ENCODE data around the gene BCL11A. TPM values are rescaled to one million over a fixed set of nuclear protein-coding genes. Genes with fewer than 3 reads are reported as not detected.

The BCL11A gene
- polyA plus RNA-seq, 1 donor = 28.2 TPM

- Histone ChIP-seq H3K27ac (ENCODE audit: low read length) (peak overlapping the region; percentile 31), H3K27me3 (ENCODE audit: control insufficient read depth, insufficient read depth, low read length) (no peaks in the 10 kb centered on the region), H3K4me1 (ENCODE audit: control insufficient read depth, insufficient read depth, low read length) (peaks cover 63% of the 10 kb centered on the region), H3K36me3 (ENCODE audit: control insufficient read depth, insufficient read depth, low read length) (no peaks in the 10 kb centered on the region), H3K9me3 (ENCODE audit: control insufficient read depth, low read depth, low read length) (no peaks in the 10 kb centered on the region), H3K4me3 (ENCODE audit: low read length) (no peak overlapping the region)
- no peak for DNase-seq
- WGBS (ENCODE audit: insufficient coverage, low lambda C conversion rate) = no CpG with 5 or more reads among the region's 4 CpGs
Measured at GRCh38 chr2:60512062-60512622, 41.3 kb downstream of the BCL11A start.

GRCh38 chr2:60510713-60511112, 42.7 kb downstream of the BCL11A start:
- Histone ChIP-seq H3K4me3 (ENCODE audit: low read length) (no peak overlapping the region), H3K36me3 (ENCODE audit: control insufficient read depth, insufficient read depth, low read length) (no peaks in the 10 kb centered on the region), H3K9me3 (ENCODE audit: control insufficient read depth, low read depth, low read length) (no peaks in the 10 kb centered on the region), H3K4me1 (ENCODE audit: control insufficient read depth, insufficient read depth, low read length) (peaks cover 51% of the 10 kb centered on the region), H3K27me3 (ENCODE audit: control insufficient read depth, insufficient read depth, low read length) (no peaks in the 10 kb centered on the region), H3K27ac (ENCODE audit: low read length) (no peak overlapping the region)
- DNase-seq = no peak
- WGBS (ENCODE audit: insufficient coverage, low lambda C conversion rate) = no CpG with 5 or more reads among the region's 2 CpGs

- WGBS (ENCODE audit: insufficient coverage, low lambda C conversion rate) = 95% methylated on average over 3 of the region's 8 CpGs
- H3K4me1 ChIP-seq (ENCODE audit: control insufficient read depth, insufficient read depth, low read length) = peaks cover 38% of the 10 kb centered on the region
- H3K27ac ChIP-seq (ENCODE audit: low read length) = no peak overlapping the region
- no peaks in the 10 kb centered on the region for H3K36me3 ChIP-seq (ENCODE audit: control insufficient read depth, insufficient read depth, low read length)
- H3K9me3 ChIP-seq (ENCODE audit: control insufficient read depth, low read depth, low read length) = no peaks in the 10 kb centered on the region
- no peaks in the 10 kb centered on the region for H3K27me3 ChIP-seq (ENCODE audit: control insufficient read depth, insufficient read depth, low read length)
- H3K4me3 ChIP-seq (ENCODE audit: low read length) = no peak overlapping the region
- no peak for DNase-seq
Measured at GRCh38 chr2:60509066-60509465, 44.4 kb downstream of the BCL11A start.

DNA sequence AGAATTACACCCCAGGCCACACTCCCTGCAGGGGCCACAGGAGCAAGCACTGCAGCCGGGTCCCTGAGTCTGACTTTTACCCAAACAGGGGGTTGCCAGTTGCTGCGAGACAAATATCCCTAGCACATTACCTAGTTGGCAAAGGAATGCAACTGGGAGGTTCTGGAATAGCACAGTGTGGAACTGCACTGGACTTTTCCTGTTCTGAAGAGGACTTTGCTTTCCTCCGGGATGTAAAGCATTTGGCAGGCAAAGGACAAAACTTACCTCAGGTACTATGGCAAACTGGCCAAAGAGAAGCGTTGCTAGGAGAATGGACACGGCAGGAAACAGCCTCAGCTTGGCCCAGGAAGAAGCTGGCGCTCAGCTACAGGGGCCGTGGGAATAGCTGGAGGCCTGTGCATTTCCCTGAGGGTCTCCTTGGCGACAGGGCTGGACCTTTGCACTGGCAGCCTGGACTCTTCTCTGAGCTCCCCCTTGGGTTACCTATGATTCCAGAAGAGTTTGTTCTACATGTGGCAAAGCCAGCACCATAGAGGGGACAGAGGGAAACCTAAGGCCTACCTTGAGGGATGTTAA, 45.0 kb downstream of the BCL11A start:
- peak overlapping the region; percentile 24 for H3K27ac ChIP-seq (ENCODE audit: low read length)
- no peaks in the 10 kb centered on the region for H3K9me3 ChIP-seq (ENCODE audit: control insufficient read depth, low read depth, low read length)
- no peaks in the 10 kb centered on the region for H3K36me3 ChIP-seq (ENCODE audit: control insufficient read depth, insufficient read depth, low read length)
- no peaks in the 10 kb centered on the region for H3K27me3 ChIP-seq (ENCODE audit: control insufficient read depth, insufficient read depth, low read length)
- peak in 1 of 2 donors; percentile 69 for DNase-seq
- no CpG with 5 or more reads among the region's 8 CpGs for WGBS (ENCODE audit: insufficient coverage, low lambda C conversion rate)
- peaks cover 32% of the 10 kb centered on the region for H3K4me1 ChIP-seq (ENCODE audit: control insufficient read depth, insufficient read depth, low read length)
- H3K4me3 ChIP-seq (ENCODE audit: low read length) = no peak overlapping the region

GRCh38 chr2:60507211-60507965, 46.1 kb downstream of the BCL11A start:
- Histone ChIP-seq H3K27ac (ENCODE audit: low read length) (no peak overlapping the region), H3K4me1 (ENCODE audit: control insufficient read depth, insufficient read depth, low read length) (peaks cover 23% of the 10 kb centered on the region)

DNA sequence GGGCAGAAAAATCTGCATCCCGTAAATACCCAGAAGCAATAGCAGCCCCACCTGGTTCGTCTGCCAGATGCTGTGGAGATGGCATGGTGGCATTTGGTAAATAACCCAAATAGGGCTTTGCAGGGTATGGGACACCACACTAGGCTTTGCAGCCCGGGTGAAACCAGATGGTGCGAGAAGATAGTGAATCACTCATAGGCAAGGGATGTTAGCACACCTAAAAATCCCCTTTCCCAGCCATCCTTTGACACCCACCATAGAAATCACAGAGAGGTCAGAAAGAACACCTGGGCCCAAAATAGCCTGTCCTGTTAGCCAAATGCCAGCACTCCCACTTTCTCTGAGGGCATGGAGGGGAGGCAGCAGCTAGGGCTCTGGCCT, 47.6 kb downstream of the BCL11A start:
- Histone ChIP-seq H3K9me3 (ENCODE audit: control insufficient read depth, low read depth, low read length) (no peaks in the 10 kb centered on the region), H3K36me3 (ENCODE audit: control insufficient read depth, insufficient read depth, low read length) (peaks cover under 1% of the 10 kb centered on the region), H3K27me3 (ENCODE audit: control insufficient read depth, insufficient read depth, low read length) (no peaks in the 10 kb centered on the region), H3K4me3 (ENCODE audit: low read length) (no peak overlapping the region), H3K4me1 (ENCODE audit: control insufficient read depth, insufficient read depth, low read length) (peaks cover 15% of the 10 kb centered on the region), H3K27ac (ENCODE audit: low read length) (no peak overlapping the region)
- WGBS (ENCODE audit: insufficient coverage, low lambda C conversion rate) = no CpG with 5 or more reads among the region's 4 CpGs
- no peak for DNase-seq

More at GRCh38 chr2:60507211-60507965, 46.1 kb downstream of the BCL11A start:
- H3K4me3 ChIP-seq (ENCODE audit: low read length) = no peak overlapping the region
- H3K9me3 ChIP-seq (ENCODE audit: control insufficient read depth, low read depth, low read length) = no peaks in the 10 kb centered on the region
- H3K27me3 ChIP-seq (ENCODE audit: control insufficient read depth, insufficient read depth, low read length) = no peaks in the 10 kb centered on the region
- no peak for DNase-seq
- WGBS (ENCODE audit: insufficient coverage, low lambda C conversion rate) = 72% methylated on average over 2 of the region's 9 CpGs
- no peaks in the 10 kb centered on the region for H3K36me3 ChIP-seq (ENCODE audit: control insufficient read depth, insufficient read depth, low read length)

- DNase-seq = no peak
- no peaks in the 10 kb centered on the region for H3K9me3 ChIP-seq (ENCODE audit: control insufficient read depth, low read depth, low read length)
- 80% methylated on average over 1 of the region's 10 CpGs for WGBS (ENCODE audit: insufficient coverage, low lambda C conversion rate)
- H3K36me3 ChIP-seq (ENCODE audit: control insufficient read depth, insufficient read depth, low read length) = peaks cover 5% of the 10 kb centered on the region
- H3K4me1 ChIP-seq (ENCODE audit: control insufficient read depth, insufficient read depth, low read length) = peaks cover 15% of the 10 kb centered on the region
- H3K4me3 ChIP-seq (ENCODE audit: low read length) = no peak overlapping the region
- H3K27ac ChIP-seq (ENCODE audit: low read length) = no peak overlapping the region
- no peaks in the 10 kb centered on the region for H3K27me3 ChIP-seq (ENCODE audit: control insufficient read depth, insufficient read depth, low read length)
Measured at GRCh38 chr2:60505240-60505879, 48.1 kb downstream of the BCL11A start.

DNA sequence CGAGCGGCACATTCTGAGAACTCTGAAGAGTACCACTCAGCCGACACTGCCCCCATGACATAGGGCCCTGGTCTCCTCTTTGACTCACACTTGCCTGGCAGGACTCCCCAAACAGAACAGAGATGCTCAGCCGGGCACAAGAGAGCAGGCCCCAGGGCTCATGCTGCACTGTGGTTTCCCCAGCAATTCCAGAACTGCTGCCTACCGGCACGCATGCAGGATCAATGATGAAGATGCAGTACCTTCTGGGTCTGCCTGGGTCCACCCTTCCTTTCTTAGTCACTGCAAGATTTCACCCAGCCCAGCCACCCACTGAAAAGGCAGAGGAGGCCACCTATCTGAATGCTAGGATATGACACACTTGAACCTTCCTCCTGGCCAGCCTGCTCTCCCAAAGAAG, 49.4 kb downstream of the BCL11A start:
- no peaks in the 10 kb centered on the region for H3K27me3 ChIP-seq (ENCODE audit: control insufficient read depth, insufficient read depth, low read length)
- no peaks in the 10 kb centered on the region for H3K9me3 ChIP-seq (ENCODE audit: control insufficient read depth, low read depth, low read length)
- no peak for DNase-seq
- peaks cover 13% of the 10 kb centered on the region for H3K4me1 ChIP-seq (ENCODE audit: control insufficient read depth, insufficient read depth, low read length)
- no peak overlapping the region for H3K4me3 ChIP-seq (ENCODE audit: low read length)
- WGBS (ENCODE audit: insufficient coverage, low lambda C conversion rate) = no CpG with 5 or more reads among the region's 6 CpGs
- H3K36me3 ChIP-seq (ENCODE audit: control insufficient read depth, insufficient read depth, low read length) = peaks cover 11% of the 10 kb centered on the region
- no peak overlapping the region for H3K27ac ChIP-seq (ENCODE audit: low read length)

DNA sequence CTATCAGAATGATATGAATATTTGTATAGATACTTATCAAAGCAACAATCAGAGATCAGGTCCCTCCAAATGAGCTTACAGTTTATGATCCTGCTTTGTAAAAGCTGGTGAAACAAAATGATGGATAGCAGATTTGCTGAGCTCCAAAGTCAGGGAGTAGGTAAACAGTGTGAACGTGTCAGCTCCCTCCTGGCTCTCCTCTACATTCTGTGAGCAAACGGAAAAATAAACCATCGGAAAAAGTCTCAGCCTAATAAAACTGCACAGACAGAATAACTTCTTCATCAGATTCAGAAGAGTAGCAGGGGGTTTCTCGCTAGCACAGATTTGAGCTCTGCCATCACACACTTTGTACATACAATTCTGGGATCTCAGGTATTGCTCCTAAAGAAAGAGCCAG, 51.3 kb downstream of the BCL11A start:
- Histone ChIP-seq H3K4me1 (ENCODE audit: control insufficient read depth, insufficient read depth, low read length) (peaks cover 7% of the 10 kb centered on the region), H3K36me3 (ENCODE audit: control insufficient read depth, insufficient read depth, low read length) (peaks cover 11% of the 10 kb centered on the region), H3K27ac (ENCODE audit: low read length) (no peak overlapping the region), H3K27me3 (ENCODE audit: control insufficient read depth, insufficient read depth, low read length) (no peaks in the 10 kb centered on the region), H3K9me3 (ENCODE audit: control insufficient read depth, low read depth, low read length) (no peaks in the 10 kb centered on the region), H3K4me3 (ENCODE audit: low read length) (no peak overlapping the region)
- 20% methylated on average over 1 of the region's 4 CpGs for WGBS (ENCODE audit: insufficient coverage, low lambda C conversion rate)
- no peak for DNase-seq

GRCh38 chr2:60500861-60501260, 52.6 kb downstream of the BCL11A start:
- WGBS (ENCODE audit: insufficient coverage, low lambda C conversion rate) = no CpG with 5 or more reads among the region's 2 CpGs
- H3K27ac ChIP-seq (ENCODE audit: low read length) = no peak overlapping the region
- H3K4me1 ChIP-seq (ENCODE audit: control insufficient read depth, insufficient read depth, low read length) = peaks cover 17% of the 10 kb centered on the region
- H3K27me3 ChIP-seq (ENCODE audit: control insufficient read depth, insufficient read depth, low read length) = no peaks in the 10 kb centered on the region
- peaks cover 11% of the 10 kb centered on the region for H3K36me3 ChIP-seq (ENCODE audit: control insufficient read depth, insufficient read depth, low read length)
- H3K4me3 ChIP-seq (ENCODE audit: low read length) = no peak overlapping the region
- no peak for DNase-seq
- no peaks in the 10 kb centered on the region for H3K9me3 ChIP-seq (ENCODE audit: control insufficient read depth, low read depth, low read length)
